ENCODE measurements around the gene TEX264.
"Not testable (repeated sequence)": the region's sequence is repeated elsewhere in the genome, so short reads cannot be mapped to it uniquely, and the experiment has no call there.

Gene TEX264

GRCh38 chr3:51670823-51671733 lies at the start of gene TEX264:
TSS of gene TEX264 (plus strand) at chr3:51671252. CDS start at chr3:51674305, 3,053 bp downstream.
- DNase-seq (ENCODE audit: low read depth in 2 of 2): peak; percentile 86 to 89

- DNase-seq (ENCODE audit: low read depth in 2 of 2): no peak
These were observed 48.6 kb upstream of the TEX264 start for GRCh38 chr3:51622413-51622812.

- DNase-seq (ENCODE audit: low read depth in 2 of 2): no peak
These were observed 48.2 kb upstream of the TEX264 start for GRCh38 chr3:51622868-51623267.

GRCh38 chr3:51630513-51630912 lies 40.5 kb upstream of the TEX264 start:
- no peak for DNase-seq (ENCODE audit: low read depth in 2 of 2)

GRCh38 chr3:51637144-51637940 lies 33.7 kb upstream of the TEX264 start:
- DNase-seq (ENCODE audit: low read depth in 2 of 2): no peak

GRCh38 chr3:51637941-51638471 lies 33.0 kb upstream of the TEX264 start:
- peak in 1 of 2 donors; percentile 1 for DNase-seq (ENCODE audit: low read depth in 2 of 2)

GRCh38 chr3:51642462-51642861 lies 28.6 kb upstream of the TEX264 start:
- DNase-seq (ENCODE audit: low read depth in 2 of 2): no peak

- no peak for DNase-seq (ENCODE audit: low read depth in 2 of 2)
These were observed 25.0 kb upstream of the TEX264 start for GRCh38 chr3:51646091-51646490.

- DNase-seq (ENCODE audit: low read depth in 2 of 2): not testable (repeated sequence)
These were observed 18.9 kb upstream of the TEX264 start for GRCh38 chr3:51652103-51652502.

GRCh38 chr3:51653409-51653808 lies 17.6 kb upstream of the TEX264 start:
- not testable (repeated sequence) for DNase-seq (ENCODE audit: low read depth in 2 of 2)

- no peak for DNase-seq (ENCODE audit: low read depth in 2 of 2)
These were observed 13.8 kb upstream of the TEX264 start for GRCh38 chr3:51657234-51657633.

GRCh38 chr3:51659942-51660341 lies 11.1 kb upstream of the TEX264 start:
- DNase-seq (ENCODE audit: low read depth in 2 of 2): no peak

GRCh38 chr3:51662456-51662855 lies 8.6 kb upstream of the TEX264 start:
- no peak for DNase-seq (ENCODE audit: low read depth in 2 of 2)

GRCh38 chr3:51668756-51669155 lies 2.3 kb upstream of the TEX264 start:
- DNase-seq (ENCODE audit: low read depth in 2 of 2): no peak

GRCh38 chr3:51669241-51670052 lies 1.6 kb upstream of the TEX264 start:
- peak; percentile 77 to 81 for DNase-seq (ENCODE audit: low read depth in 2 of 2)

GRCh38 chr3:51670053-51670822 lies 814 bp upstream of the TEX264 start:
- DNase-seq (ENCODE audit: low read depth in 2 of 2): no peak

GRCh38 chr3:51671734-51672475 lies 853 bp downstream of the TEX264 start:
- DNase-seq (ENCODE audit: low read depth in 2 of 2): peak; percentile 36 to 45

GRCh38 chr3:51673181-51673801 lies 2.2 kb downstream of the TEX264 start:
- no peak for DNase-seq (ENCODE audit: low read depth in 2 of 2)

GRCh38 chr3:51673802-51674654 lies 3.0 kb downstream of the TEX264 start:
- no peak for DNase-seq (ENCODE audit: low read depth in 2 of 2)

Measured in stimulated activated CD8-positive, alpha-beta memory T cell treated with anti-CD3 and anti-CD28 coated beads, Interleukin-2, amount 100 ng/mL, for 48 hours (primary cell).